HG02763 (cell line): ENCODE measurements around the gene CDC42BPA.
"Not testable (repeated sequence)": the region's sequence is repeated elsewhere in the genome, so short reads cannot be mapped to it uniquely, and the experiment has no call there.

ENCODE experiments used
- ATAC-seq: cut with Tn5 transposase; IDR thresholded peaks from one replicate; pipeline ENCODE4 v1.9.1; 2021; ENCODE audit warnings: mild to moderate bottlenecking, moderate library complexity; ENCODE audit not compliant: unreplicated experiment

CDC42BPA gene

DNA sequence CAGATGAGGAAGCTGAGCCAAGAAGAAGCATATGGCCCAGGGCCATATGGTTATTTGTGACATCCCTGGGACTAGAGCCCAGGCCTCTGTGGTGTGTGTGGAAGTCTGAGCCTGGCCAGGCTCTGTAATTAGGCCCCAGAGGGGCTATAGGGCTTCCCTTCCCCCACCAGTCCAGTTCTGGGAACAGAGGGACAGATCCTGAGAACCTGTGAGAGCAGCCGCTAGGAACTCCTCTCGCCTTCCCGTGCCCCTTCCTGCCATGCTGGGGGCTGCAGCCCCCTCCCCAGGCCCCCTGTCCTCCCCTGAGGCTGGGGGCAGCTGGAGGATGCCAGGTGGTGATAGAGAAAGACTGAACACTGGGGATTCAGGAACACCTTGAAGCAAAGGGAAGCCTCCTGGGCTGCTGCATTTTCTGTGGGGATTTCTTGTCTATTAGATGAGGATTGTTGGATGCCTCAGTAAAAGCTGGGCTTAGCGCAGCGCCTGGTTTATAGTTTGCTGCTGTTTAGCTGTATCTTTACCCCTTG is 344.9 kb downstream of the CDC42BPA start:
- ATAC-seq = no peak

DNA sequence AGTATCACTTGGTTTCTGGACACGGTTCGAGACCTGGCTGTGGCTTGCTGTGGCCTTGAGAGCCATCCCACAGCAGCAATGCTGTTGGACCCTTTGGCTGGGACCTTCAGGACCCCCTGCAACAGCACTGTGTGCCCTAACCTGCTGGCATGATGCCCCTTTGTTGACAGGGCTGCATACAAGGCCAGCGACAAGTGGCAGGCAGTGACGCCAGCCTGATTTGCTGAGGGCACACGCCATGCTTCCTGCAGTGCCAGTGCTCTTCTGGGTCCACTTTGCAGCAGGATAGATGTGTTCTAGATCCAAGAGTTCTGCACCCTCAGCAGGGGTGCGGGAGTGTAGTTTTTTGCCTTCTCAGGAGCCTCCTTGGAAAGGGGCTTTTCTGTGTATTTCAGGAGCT is 345.4 kb downstream of the CDC42BPA start:
- ATAC-seq = no peak

DNA sequence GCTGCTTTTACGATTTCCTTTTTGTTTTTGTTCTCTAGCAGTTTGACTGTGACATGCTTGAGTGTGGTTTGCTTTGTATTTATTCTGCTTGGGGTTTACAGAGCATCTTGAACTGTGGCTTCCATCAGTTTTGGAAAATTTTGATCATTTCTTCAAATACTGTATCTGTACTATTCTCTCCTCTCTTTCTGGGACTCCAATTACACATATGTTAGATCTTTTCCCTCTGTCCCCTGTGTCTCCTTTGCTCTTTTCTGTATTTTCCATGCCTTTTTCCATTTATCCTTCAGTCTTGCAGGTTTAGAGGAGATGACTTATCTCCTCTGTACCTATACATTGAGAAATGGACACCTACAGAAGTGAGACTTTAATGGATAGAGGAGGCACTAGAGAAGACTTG is 346.5 kb downstream of the CDC42BPA start:
- no peak for ATAC-seq

DNA sequence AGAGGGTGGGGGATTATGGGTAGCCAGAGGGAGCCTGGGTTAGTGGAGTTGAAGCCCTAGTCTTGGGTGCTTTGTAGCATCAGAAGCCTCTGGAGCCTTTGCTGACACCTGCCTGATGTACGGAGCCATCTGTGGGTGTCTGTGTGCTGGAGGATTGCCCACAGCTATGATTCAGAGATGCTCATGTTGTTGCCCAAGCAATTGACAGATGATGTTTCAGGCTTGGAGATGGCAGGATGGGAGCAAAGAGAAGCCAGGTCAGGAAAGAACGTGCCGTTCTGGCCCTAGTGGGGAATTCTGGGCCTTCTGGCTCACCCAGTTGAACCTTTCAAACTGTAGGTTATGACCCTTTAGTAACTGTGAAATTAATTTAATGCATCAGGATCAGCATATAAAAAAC is 350.6 kb downstream of the CDC42BPA start:
- ATAC-seq = no peak

DNA sequence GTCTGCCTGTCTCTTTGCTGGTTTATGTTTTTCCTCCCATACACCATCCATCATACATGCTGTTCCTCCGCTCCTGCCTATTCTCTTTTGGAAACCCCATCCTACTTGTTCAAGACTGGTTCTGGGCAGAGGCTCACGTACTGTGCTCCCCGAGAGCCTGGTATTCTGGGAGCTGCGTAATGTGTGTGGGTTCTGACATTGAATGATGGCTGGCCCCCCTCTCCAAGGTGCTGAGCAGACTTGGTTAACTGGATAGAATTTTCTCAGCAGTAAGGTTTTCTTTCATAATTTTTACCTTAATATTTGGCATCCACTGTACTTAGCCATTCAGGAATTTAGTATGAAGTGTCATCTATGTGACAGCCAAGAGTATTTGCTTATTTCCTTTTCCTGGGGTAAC is 351.6 kb downstream of the CDC42BPA start:
- ATAC-seq = no peak

DNA sequence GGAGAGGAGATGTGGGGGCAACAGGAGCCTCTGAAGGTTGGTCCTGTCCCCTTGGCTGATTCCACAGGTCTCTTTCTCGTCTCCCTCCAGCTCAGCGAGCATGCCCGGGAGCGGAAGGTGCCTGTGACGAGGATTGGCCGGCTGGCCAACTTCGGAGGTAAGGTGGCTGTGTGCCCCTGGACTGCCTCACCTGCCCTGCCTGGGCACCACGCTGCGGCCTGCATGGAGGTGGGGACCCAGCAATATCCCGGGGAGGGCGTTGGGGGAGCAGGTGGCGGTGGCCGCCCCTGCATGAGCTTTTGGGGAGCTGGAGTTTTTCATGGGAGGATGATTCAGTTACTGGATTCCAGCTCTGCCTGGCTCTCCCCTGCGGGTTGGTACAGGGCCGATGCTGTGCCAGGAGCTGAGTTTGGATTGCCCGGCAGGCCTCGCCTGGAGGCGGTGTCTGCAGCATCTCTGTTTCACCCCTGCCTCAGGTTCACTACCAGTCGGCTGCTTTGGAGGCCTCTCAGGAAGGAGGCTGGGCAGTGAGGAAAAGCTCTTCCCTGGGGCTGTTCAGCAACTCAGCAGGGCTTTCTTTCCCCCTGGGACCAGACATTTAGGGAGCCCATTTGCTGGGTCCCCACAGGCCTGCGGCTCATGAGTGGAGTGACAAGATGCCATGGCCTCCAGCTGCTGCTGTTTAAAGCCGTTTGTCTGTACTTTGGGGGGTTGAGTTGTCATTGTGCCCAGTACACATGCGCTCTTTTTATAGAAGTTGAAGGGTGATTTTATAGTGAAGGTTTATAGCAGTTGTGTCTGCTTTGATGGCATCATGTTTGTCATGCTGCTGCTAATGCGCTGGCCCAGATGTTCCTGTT is 352.5 kb downstream of the CDC42BPA start:
- no peak for ATAC-seq

DNA sequence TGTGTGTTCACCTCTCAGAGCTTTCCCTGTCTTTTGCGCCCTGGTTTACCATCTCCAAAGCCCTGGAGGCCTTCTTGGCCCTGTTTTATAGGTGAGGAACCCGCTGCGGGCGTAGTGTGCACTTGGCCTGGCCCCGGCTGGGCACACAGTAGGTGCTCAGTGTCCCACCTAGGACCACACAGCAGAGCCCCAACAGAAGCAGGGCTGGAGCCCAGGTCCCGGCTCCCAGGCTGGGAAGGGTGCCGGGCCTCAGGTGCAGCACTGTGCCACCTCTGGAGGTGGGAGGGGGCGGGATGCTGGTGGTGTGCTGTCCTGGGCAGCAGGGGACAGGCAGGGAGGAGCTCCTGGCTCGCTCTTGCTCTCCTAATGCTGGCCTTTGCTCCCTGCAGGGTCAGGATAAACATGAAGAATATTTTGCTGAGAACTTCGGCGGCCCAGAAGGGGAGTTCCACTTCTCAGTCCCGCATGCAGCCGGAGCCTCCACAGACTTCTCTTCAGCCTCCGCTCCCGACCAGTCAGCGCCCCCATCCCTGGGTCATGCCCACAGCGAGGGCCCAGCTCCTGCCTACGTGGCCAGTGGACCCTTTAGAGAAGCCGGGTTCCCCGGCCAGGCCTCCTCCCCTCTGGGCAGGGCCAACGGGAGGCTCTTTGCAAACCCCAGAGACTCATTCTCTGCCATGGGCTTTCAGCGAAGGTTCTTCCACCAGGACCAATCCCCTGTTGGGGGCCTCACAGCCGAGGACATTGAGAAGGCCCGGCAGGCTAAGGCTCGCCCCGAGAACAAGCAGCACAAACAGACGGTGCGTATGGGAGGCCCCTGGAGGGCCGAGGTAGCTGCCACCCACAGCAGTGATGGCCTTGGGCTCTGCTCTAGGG is 353.4 kb downstream of the CDC42BPA start:
- ATAC-seq = no peak

DNA sequence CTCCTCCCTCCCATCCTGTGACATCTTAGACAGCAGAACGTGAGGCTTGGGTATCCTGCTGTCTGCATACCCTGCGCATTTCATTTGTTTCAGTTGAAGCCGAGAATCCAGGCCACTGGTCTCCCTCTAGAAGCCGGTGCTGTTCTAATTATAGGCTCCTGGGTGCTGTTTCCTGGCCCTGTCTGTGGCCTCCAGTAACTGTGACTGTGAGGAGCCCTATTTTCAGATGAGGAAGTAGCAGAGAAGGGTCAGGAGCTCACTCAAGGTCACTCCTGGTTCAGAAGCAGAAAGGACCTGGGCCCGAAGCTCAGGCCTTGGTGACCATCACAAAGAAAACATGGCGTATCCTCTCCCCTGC is 354.2 kb downstream of the CDC42BPA start:
- no peak for ATAC-seq

DNA sequence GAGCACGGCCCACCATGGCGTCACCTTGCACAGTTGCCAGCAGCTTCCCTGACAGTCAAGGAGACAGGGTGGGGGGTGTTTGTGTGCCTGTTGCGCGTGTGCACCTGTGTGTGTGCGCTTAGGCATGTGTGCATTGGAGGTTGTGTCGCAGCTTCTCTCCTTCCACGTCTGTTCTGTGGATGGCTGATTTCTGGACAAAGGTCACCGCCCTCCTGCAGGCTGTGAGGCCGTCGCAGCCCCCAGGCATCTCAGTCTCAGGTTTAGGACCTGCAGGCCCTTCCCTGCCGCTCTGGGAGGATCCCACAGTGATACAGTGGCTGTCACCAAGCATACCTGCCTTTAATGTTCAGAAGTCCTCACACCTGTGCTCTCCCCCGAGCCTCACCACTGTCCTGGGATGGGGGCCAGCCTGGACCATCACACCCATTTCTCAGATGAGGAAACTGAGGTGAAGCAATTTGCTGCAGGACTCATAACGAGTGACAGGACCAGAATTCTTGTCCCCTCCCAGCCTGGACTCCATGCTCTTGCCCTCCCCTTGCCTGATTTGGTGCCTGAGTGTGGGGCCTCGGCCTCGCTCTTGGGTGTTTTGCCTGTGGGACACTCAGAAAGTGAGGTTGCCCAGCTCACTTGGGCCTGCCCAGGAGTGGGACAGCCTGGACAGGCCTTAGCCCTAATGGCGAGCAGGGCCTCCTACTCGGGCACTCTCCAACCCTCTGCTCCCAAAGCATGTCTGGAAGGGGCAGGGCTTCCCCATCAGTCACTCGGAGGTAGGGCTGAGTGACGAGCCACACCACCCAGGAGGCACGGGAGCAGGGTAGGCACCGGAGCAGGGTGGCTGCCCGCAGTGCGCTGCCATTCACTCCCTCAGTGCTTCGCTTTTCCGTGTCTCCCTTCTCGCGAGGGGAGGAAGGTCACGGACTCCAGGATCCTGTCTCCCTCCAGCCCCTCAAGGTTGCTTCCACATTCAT is 355.6 kb downstream of the CDC42BPA start:
- no peak for ATAC-seq

DNA sequence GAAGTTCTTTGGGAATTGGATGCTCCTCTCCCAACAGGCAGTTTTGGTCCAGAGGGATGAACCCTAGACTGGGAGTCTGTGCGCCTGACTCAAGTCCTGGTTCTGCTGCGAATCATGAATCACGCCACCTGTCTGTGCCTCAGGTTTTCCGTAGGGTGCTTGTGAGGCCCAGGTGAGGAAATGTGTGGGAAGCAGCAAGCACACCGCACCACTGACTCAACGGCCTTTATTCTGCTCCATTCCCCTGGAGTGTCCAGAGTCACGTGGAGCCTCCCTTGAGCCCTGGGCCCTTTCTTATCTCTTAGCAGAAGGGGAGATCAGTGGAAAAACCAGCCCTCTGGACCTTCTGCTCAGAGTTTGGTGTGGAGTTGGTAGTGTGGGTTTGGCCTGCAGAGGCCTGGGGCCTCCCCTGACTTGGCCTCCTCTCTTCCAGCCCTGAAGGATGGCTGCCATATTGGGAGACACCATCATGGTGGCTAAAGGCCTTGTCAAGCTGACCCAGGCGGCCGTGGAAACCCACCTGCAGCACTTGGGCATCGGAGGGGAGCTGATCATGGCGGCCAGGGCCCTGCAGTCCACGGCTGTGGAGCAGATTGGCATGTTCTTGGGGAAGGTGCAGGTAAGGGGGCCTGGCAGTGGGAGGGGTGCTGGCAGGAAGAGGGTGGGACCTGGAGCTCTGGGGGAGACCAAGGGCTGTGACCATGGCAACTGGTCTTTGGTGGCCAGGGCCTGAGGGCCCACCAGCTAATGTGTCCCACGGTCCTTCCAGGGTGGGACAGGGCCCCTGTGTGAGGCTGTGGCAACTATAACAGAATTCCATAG is 357.1 kb downstream of the CDC42BPA start:
- no peak for ATAC-seq

DNA sequence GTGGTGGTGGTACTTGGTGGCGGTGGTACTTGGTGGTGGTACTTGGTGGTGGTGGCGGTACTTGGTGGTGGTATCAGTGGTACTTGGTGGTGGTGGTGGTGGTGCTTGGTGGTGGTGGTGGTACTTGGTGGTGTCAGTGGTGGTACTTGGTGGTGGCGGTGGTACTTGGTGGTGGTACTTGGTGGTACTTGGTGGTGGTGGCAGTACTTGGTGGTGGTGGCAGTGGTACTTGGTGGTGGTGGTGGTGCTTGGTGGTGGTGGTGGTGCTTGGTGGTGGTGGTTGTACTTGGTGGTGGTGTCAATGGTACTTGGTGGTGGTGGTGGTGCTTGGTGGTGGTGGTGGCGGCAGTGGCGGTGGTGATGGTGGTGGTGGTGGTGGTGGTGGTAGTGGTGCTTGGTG is 358.0 kb downstream of the CDC42BPA start:
- no peak for ATAC-seq

DNA sequence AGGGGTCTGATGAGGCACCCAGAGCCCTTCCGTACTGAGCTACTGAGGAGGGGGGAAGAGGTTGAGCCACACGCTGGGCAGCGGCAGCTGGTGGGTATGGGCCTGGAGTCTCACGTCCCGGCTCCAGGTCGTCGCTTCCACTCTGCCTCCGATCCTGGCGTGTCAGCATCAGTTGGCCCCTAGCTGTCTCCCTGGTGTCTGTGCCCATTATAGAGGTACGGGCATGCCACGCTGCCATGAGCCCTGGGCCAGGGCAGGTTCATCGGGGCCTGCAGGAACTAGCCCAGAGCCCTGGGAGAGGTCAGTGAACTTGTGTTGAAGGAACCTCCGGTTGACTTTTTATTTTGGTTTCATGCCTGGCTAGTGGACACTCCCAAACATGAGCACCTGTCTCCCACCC is 360.0 kb downstream of the CDC42BPA start:
- ATAC-seq = no peak

DNA sequence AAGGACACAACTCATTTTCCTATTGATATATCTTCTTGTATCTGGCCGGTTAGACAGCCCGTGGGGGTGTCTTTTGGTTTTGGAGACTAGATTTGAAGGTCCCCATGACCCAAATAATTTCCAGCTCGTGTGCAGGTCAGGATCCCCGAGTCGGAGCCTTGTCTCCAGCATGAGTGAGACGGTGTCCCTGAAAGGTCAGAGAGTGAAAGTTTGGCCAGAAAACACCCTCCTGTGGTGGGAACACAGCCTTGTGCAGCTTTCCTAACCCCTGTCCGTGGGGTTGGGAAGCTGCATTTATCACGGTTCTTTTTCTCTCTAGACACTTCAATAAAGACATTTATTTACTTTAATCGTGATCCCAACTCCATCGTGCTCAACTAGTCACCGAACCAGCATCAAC is 360.6 kb downstream of the CDC42BPA start:
- no peak for ATAC-seq

DNA sequence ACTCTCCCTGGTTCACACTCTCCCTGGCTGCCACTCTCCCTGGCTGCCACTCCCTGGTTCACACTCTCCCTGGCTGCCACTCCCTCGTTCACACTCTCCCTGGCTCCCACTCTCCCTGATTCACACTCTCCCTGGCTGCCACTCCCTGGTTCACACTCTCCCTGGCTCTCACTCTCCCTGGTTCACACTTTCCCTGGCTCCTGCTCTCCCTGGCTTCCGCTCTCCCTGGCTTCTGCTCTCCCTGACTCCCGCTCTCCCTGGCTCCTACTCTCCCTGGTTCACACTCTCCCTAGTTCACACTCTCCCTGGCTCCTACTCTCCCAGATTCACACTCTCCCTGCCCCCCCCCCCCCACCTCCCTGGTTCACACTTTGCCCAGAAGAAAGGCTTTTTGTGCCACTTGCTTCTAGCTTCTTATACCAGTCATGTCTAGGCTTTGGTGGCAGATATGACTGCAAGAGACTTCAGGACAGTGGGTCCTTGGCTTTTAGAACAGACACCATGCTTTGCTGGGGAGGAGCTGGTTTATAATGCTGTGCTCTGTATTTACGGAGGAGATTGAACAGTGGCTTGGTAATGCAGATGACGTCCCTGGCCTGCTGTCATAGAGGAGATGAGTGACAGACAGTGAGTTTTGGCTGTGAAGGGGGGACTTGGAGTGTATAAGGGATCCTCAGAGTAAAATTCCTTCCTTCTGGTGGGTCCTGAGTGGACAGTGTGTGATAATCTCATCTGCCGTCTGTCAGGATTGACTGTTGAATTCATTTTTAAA is 361.2 kb downstream of the CDC42BPA start:
- no peak for ATAC-seq

DNA sequence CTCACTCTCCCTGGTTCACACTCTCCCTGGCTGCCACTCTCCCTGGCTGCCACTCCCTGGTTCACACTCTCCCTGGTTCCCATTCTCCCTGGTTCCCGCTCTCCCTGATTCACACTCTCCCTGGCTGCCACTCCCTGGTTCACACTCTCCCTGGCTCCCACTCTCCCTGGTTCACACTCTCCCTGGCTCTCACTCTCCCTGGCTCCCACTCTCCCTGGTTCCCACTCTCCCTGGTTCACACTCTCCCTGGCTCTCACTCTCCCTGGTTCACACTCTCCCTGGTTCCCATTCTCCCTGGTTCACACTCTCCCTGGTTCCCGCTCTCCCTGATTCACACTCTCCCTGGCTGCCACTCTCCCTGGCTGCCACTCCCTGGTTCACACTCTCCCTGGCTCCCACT is 362.4 kb downstream of the CDC42BPA start:
- ATAC-seq = not testable (repeated sequence)

DNA sequence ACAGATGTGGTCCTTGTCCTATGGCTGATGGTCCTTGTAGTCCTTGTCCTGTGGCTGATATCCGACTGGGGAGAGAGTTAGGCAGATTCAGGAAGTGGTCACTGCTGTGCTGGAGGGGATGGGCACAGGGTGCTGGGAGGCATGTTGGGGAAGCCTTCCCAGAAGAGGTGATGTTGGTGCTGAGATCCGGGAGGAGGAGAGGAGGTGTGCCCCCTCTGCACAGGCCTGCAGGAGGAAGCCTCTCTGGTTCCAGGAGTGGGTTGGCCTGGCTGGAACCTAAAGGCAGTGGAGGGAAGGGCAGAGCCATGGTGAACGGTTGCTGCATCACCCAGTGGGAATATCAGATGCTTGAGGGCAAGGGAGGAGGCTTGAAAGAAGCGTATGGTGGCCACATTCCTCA is 363.5 kb downstream of the CDC42BPA start:
- no peak for ATAC-seq

DNA sequence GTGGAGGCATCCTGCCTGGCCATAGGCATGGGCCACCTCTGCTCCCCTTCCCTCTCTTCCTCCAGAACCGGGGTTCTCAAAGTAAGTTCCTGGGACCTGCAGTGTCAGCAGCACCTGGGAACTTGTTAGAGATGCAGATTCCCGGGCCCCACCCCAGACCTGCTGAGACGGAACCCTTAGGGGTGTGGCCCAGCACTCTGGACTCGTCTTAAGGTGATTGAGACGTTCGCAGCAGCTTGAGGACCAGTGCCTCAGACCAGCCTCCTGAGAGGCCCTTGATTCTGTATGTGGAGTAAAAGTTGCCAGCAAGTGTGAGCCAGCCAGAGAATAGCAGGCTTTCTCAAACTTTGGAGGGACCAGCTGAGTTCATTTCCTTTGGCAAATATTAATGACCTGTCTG is 364.0 kb downstream of the CDC42BPA start:
- no peak for ATAC-seq

DNA sequence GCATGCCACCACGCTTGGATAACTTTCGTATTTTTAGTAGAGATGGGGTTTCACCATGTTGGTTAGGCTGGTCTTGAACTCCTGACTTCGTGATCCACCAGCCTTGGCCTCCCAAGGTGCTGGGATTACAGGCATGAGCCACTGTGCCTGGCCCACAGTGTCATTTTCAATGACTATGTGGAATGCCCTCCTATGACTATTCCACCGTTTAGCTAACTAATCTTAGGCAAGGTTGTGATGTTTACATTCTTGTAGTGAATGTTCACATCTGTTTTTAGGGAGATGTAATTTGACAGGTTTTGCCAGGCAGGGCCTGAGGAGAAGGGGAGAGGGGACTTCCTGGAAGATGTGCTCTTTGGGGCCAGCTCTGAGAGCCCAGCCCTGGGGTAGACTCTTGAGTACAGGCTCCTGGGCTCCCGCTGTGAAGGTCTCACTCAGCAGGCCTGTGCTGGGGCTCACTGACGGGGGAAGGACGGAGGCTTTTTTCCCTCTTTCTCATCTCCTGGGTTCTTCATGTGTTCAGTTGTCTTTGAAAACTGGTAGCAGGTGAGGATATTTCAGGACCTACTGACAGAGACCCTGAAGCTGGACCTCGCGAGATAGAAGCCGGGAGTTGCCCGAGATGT is 365.0 kb downstream of the CDC42BPA start:
- no peak for ATAC-seq

DNA sequence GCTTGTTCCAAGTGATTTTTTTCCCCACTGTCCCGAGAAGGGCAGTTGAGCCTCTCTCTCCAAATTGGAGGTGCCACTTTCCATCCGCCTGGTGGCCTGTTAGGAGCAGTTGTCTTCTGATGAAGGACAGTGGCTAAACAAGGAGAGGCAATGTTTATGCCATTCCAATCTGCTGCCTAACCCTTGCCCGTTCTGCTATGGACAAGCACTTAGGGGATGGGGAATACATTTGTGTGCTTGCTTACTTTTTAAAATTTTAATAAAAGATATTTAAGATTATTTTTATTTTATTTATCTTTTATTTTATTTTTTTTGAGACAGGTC is 366.2 kb downstream of the CDC42BPA start:
- no peak for ATAC-seq
